Activated CD4-positive, alpha-beta T cell treated with anti-CD3 and anti-CD28 coated beads, Interleukin-2, amount 10 ng/mL, durations not matched to agents 24 days and 14 days (primary cell): ENCODE results near the gene LPAR6. TPM values are rescaled to one million over a fixed set of nuclear protein-coding genes. Genes with fewer than 3 reads are reported as not detected.

ENCODE experiments used
- DNase-seq: peaks from one replicate; pipeline ENCODE4 v3.0.0; 2022
- H3K27ac Mint-ChIP-seq: one replicate; pipeline ENCODE4 v1.8.0; 2022; ENCODE audit warnings: mild to moderate bottlenecking, mixed read lengths
- H3K27me3 Mint-ChIP-seq: one replicate; pipeline ENCODE4 v1.8.0; 2022; ENCODE audit warnings: mixed read lengths
- H3K36me3 Mint-ChIP-seq: one replicate; pipeline ENCODE4 v1.8.0; 2022; ENCODE audit warnings: low read depth, mild to moderate bottlenecking, mixed read lengths
- H3K4me1 Mint-ChIP-seq: one replicate; pipeline ENCODE4 v1.8.0; 2021; ENCODE audit warnings: mixed read lengths
- H3K4me3 Mint-ChIP-seq: one replicate; pipeline ENCODE4 v1.8.0; 2022; ENCODE audit warnings: mild to moderate bottlenecking, moderate library complexity, mixed read lengths
- H3K9me3 Mint-ChIP-seq: one replicate; pipeline ENCODE4 v1.8.0; 2021; ENCODE audit warnings: mixed read lengths
- intact Hi-C: fragments of 100-400 bp; cut with micrococcal nuclease; formaldehyde crosslinking; loops from one replicate; pipeline ENCODE4 v1.15.1; 2023
- total RNA-seq: library from RNA; stranded (reverse); gene quantifications from 2 replicates; pipeline ENCODE4 v1.2.3, GENCODE V29; 2022

LPAR6 gene
- total RNA-seq, 1 donor from 2014 or later = 3.9 TPM

GRCh38 chr13:48404952-48405351, 8.0 kb downstream of the LPAR6 start:
- Mint-ChIP-seq H3K27ac (no peak overlapping the region), H3K36me3 (peaks cover 9% of the 10 kb centered on the region), H3K9me3 (no peaks in the 10 kb centered on the region), H3K4me1 (peaks cover 54% of the 10 kb centered on the region), H3K27me3 (no peaks in the 10 kb centered on the region), H3K4me3 (no peak overlapping the region)
- no peak for DNase-seq
- intact Hi-C loops = loop anchor here (5.0 kb wide), 2 partner anchors 58 to 73 kb away; no protein-coding TSS in a partner anchor

- peaks cover 9% of the 10 kb centered on the region for H3K36me3 Mint-ChIP-seq
- no peaks in the 10 kb centered on the region for H3K9me3 Mint-ChIP-seq
- peak overlapping the region; percentile 30 for H3K27ac Mint-ChIP-seq
- H3K27me3 Mint-ChIP-seq = no peaks in the 10 kb centered on the region
- no peak for DNase-seq
- H3K4me1 Mint-ChIP-seq = peaks cover 49% of the 10 kb centered on the region
- H3K4me3 Mint-ChIP-seq = no peak overlapping the region
- intact Hi-C loops = loop anchor here (1.0 to 5.0 kb wide), 10 partner anchors 40 to 248 kb away; partner anchors contain the start of gene RCBTB2
Measured at GRCh38 chr13:48403913-48404312, 9.0 kb downstream of the LPAR6 start.

- H3K9me3 Mint-ChIP-seq = no peaks in the 10 kb centered on the region
Measured at GRCh38 chr13:48403151-48403631, 9.7 kb downstream of the LPAR6 start.

GRCh38 chr13:48402325-48402932, 10.5 kb downstream of the LPAR6 start:
- Mint-ChIP-seq H3K27me3 (no peaks in the 10 kb centered on the region), H3K36me3 (peaks cover 8% of the 10 kb centered on the region), H3K27ac (peak overlapping the region; percentile 69), H3K9me3 (no peaks in the 10 kb centered on the region), H3K4me1 (peaks cover 47% of the 10 kb centered on the region), H3K4me3 (peak overlapping the region; percentile 12)
- DNase-seq = no peak
- intact Hi-C loops = loop anchor here (2.0 to 5.0 kb wide), 6 partner anchors 55 to 182 kb away; partner anchors contain the start of gene RCBTB2

More at GRCh38 chr13:48403151-48403631, 9.7 kb downstream of the LPAR6 start:
- Mint-ChIP-seq H3K27me3 (no peaks in the 10 kb centered on the region), H3K27ac (peak overlapping the region; percentile 69), H3K36me3 (peaks cover 7% of the 10 kb centered on the region), H3K4me3 (peak overlapping the region; percentile 37), H3K4me1 (peaks cover 47% of the 10 kb centered on the region)
- intact Hi-C loops = loop anchor here (1.0 to 5.0 kb wide), 10 partner anchors 41 to 247 kb away; partner anchors contain the start of gene RCBTB2
- DNase-seq = peak; percentile 77

GRCh38 chr13:48401480-48401879, 11.4 kb downstream of the LPAR6 start:
- intact Hi-C loops = loop anchor here (1.0 to 5.0 kb wide), 3 partner anchors 54 to 97 kb away; no protein-coding TSS in a partner anchor
- no peak overlapping the region for H3K27ac Mint-ChIP-seq
- peaks cover 8% of the 10 kb centered on the region for H3K9me3 Mint-ChIP-seq
- peaks cover 47% of the 10 kb centered on the region for H3K4me1 Mint-ChIP-seq
- peaks cover 16% of the 10 kb centered on the region for H3K36me3 Mint-ChIP-seq
- peak overlapping the region; percentile 16 for H3K4me3 Mint-ChIP-seq
- no peaks in the 10 kb centered on the region for H3K27me3 Mint-ChIP-seq
- DNase-seq = no peak

- Mint-ChIP-seq H3K27me3 (no peaks in the 10 kb centered on the region), H3K4me1 (peaks cover 43% of the 10 kb centered on the region), H3K36me3 (peaks cover 16% of the 10 kb centered on the region), H3K4me3 (peak overlapping the region; percentile 48), H3K9me3 (peaks cover 13% of the 10 kb centered on the region), H3K27ac (peak overlapping the region; percentile 25)
- intact Hi-C loops = loop anchor here (1.0 to 5.0 kb wide), 3 partner anchors 54 to 97 kb away; no protein-coding TSS in a partner anchor
- DNase-seq = no peak
Measured at GRCh38 chr13:48400850-48401291, 12.0 kb downstream of the LPAR6 start.

- Mint-ChIP-seq H3K27ac (no peak overlapping the region), H3K4me1 (peaks cover 37% of the 10 kb centered on the region), H3K9me3 (peaks cover 18% of the 10 kb centered on the region), H3K36me3 (peaks cover 22% of the 10 kb centered on the region), H3K27me3 (no peaks in the 10 kb centered on the region), H3K4me3 (no peak overlapping the region)
- intact Hi-C loops = loop anchor here (5.0 kb wide), 2 partner anchors 53 to 68 kb away; no protein-coding TSS in a partner anchor
- DNase-seq = no peak
Measured at GRCh38 chr13:48400090-48400694, 12.7 kb downstream of the LPAR6 start.

GRCh38 chr13:48398450-48399095, 14.3 kb downstream of the LPAR6 start:
- no peaks in the 10 kb centered on the region for H3K27me3 Mint-ChIP-seq
- peaks cover 28% of the 10 kb centered on the region for H3K4me1 Mint-ChIP-seq
- intact Hi-C loops = no loop called here
- no peak overlapping the region for H3K4me3 Mint-ChIP-seq
- no peak for DNase-seq
- peaks cover 34% of the 10 kb centered on the region for H3K36me3 Mint-ChIP-seq
- H3K27ac Mint-ChIP-seq = no peak overlapping the region
- peaks cover 18% of the 10 kb centered on the region for H3K9me3 Mint-ChIP-seq

GRCh38 chr13:48397744-48398143, 15.2 kb downstream of the LPAR6 start:
- Mint-ChIP-seq H3K27ac (no peak overlapping the region), H3K27me3 (no peaks in the 10 kb centered on the region), H3K4me3 (no peak overlapping the region), H3K4me1 (peaks cover 22% of the 10 kb centered on the region), H3K36me3 (peaks cover 40% of the 10 kb centered on the region), H3K9me3 (peaks cover 18% of the 10 kb centered on the region)
- intact Hi-C loops = no loop called here
- DNase-seq = no peak

GRCh38 chr13:48393698-48394085, 19.2 kb downstream of the LPAR6 start:
- Mint-ChIP-seq H3K4me3 (no peak overlapping the region), H3K4me1 (peaks cover 8% of the 10 kb centered on the region), H3K9me3 (peaks cover 18% of the 10 kb centered on the region), H3K27me3 (no peaks in the 10 kb centered on the region), H3K36me3 (peaks cover 57% of the 10 kb centered on the region), H3K27ac (no peak overlapping the region)
- intact Hi-C loops = no loop called here
- DNase-seq = no peak

GRCh38 chr13:48393030-48393697, 19.7 kb downstream of the LPAR6 start:
- Mint-ChIP-seq H3K36me3 (peaks cover 56% of the 10 kb centered on the region), H3K27me3 (no peaks in the 10 kb centered on the region), H3K27ac (no peak overlapping the region), H3K4me1 (peaks cover 8% of the 10 kb centered on the region), H3K4me3 (no peak overlapping the region), H3K9me3 (peaks cover 18% of the 10 kb centered on the region)
- intact Hi-C loops = no loop called here
- no peak for DNase-seq

GRCh38 chr13:48391257-48391656, 21.7 kb downstream of the LPAR6 start:
- Mint-ChIP-seq H3K27ac (no peak overlapping the region), H3K4me1 (peaks cover 10% of the 10 kb centered on the region), H3K4me3 (no peak overlapping the region), H3K36me3 (peaks cover 51% of the 10 kb centered on the region), H3K27me3 (no peaks in the 10 kb centered on the region), H3K9me3 (peaks cover 11% of the 10 kb centered on the region)
- intact Hi-C loops = no loop called here
- DNase-seq = no peak

GRCh38 chr13:48386816-48387215, 26.1 kb downstream of the LPAR6 start:
- Mint-ChIP-seq H3K4me3 (no peak overlapping the region), H3K4me1 (peaks cover 13% of the 10 kb centered on the region), H3K9me3 (peaks cover 3% of the 10 kb centered on the region), H3K27ac (no peak overlapping the region), H3K36me3 (peaks cover 36% of the 10 kb centered on the region), H3K27me3 (no peaks in the 10 kb centered on the region)
- intact Hi-C loops = no loop called here
- no peak for DNase-seq
